SK-N-SH (cell line): ENCODE results near the gene XKR3.
"Not testable (repeated sequence)": the region's sequence is repeated elsewhere in the genome, so short reads cannot be mapped to it uniquely, and the experiment has no call there.

Experiments
- MEF2A ChIP-seq: IDR thresholded peaks from 2 replicates; pipeline ENCODE4 v1.4.0; 2012; ENCODE audit warnings: low read depth, borderline replicate concordance
- POLR2AphosphoS5 ChIP-seq: IDR thresholded peaks from 2 replicates; pipeline ENCODE4 v1.6.1; 2012; ENCODE audit warnings: low read depth, low read length
- RXRA ChIP-seq: IDR thresholded peaks from 2 replicates; pipeline ENCODE4 v1.4.0; 2012; ENCODE audit warnings: low read depth, mild to moderate bottlenecking, borderline replicate concordance
- USF2 ChIP-seq: fragments of 150-350 bp; IDR thresholded peaks from 2 replicates; pipeline ENCODE4 v1.6.1; 2017; ENCODE audit warnings: antibody characterized with exemption, low read length, low read depth, borderline replicate concordance
- TF ChIP-seq, protein P1 (sequence below): fragments of 200-600 bp; sonication (generic); IDR thresholded peaks from 2 replicates; pipeline ENCODE4 v1.6.1; 2017; ENCODE audit warnings: antibody characterized with exemption, mild to moderate bottlenecking, moderate library complexity
- TF ChIP-seq, protein P2 (sequence below): IDR thresholded peaks from 2 replicates; pipeline ENCODE4 v1.6.1; 2012; ENCODE audit warnings: mild to moderate bottlenecking, low read depth, low read length, moderate library complexity
- TF ChIP-seq, protein P3 (sequence below): IDR thresholded peaks from 2 replicates; pipeline ENCODE4 v1.4.0; 2012; ENCODE audit warnings: low read depth, borderline replicate concordance

GRCh38 chr22:16856851-16857250 lies 31.6 kb upstream of the XKR3 start:
- TF ChIP-seq, protein P1, sequence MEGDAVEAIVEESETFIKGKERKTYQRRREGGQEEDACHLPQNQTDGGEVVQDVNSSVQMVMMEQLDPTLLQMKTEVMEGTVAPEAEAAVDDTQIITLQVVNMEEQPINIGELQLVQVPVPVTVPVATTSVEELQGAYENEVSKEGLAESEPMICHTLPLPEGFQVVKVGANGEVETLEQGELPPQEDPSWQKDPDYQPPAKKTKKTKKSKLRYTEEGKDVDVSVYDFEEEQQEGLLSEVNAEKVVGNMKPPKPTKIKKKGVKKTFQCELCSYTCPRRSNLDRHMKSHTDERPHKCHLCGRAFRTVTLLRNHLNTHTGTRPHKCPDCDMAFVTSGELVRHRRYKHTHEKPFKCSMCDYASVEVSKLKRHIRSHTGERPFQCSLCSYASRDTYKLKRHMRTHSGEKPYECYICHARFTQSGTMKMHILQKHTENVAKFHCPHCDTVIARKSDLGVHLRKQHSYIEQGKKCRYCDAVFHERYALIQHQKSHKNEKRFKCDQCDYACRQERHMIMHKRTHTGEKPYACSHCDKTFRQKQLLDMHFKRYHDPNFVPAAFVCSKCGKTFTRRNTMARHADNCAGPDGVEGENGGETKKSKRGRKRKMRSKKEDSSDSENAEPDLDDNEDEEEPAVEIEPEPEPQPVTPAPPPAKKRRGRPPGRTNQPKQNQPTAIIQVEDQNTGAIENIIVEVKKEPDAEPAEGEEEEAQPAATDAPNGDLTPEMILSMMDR = not testable (repeated sequence)
- TF ChIP-seq USF2, POLR2AphosphoS5, RXRA, MEF2A: not testable (repeated sequence)
- TF ChIP-seq, protein P2, sequence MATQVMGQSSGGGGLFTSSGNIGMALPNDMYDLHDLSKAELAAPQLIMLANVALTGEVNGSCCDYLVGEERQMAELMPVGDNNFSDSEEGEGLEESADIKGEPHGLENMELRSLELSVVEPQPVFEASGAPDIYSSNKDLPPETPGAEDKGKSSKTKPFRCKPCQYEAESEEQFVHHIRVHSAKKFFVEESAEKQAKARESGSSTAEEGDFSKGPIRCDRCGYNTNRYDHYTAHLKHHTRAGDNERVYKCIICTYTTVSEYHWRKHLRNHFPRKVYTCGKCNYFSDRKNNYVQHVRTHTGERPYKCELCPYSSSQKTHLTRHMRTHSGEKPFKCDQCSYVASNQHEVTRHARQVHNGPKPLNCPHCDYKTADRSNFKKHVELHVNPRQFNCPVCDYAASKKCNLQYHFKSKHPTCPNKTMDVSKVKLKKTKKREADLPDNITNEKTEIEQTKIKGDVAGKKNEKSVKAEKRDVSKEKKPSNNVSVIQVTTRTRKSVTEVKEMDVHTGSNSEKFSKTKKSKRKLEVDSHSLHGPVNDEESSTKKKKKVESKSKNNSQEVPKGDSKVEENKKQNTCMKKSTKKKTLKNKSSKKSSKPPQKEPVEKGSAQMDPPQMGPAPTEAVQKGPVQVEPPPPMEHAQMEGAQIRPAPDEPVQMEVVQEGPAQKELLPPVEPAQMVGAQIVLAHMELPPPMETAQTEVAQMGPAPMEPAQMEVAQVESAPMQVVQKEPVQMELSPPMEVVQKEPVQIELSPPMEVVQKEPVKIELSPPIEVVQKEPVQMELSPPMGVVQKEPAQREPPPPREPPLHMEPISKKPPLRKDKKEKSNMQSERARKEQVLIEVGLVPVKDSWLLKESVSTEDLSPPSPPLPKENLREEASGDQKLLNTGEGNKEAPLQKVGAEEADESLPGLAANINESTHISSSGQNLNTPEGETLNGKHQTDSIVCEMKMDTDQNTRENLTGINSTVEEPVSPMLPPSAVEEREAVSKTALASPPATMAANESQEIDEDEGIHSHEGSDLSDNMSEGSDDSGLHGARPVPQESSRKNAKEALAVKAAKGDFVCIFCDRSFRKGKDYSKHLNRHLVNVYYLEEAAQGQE = not testable (repeated sequence)
- TF ChIP-seq, protein P3, sequence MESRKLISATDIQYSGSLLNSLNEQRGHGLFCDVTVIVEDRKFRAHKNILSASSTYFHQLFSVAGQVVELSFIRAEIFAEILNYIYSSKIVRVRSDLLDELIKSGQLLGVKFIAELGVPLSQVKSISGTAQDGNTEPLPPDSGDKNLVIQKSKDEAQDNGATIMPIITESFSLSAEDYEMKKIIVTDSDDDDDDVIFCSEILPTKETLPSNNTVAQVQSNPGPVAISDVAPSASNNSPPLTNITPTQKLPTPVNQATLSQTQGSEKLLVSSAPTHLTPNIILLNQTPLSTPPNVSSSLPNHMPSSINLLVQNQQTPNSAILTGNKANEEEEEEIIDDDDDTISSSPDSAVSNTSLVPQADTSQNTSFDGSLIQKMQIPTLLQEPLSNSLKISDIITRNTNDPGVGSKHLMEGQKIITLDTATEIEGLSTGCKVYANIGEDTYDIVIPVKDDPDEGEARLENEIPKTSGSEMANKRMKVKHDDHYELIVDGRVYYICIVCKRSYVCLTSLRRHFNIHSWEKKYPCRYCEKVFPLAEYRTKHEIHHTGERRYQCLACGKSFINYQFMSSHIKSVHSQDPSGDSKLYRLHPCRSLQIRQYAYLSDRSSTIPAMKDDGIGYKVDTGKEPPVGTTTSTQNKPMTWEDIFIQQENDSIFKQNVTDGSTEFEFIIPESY = not testable (repeated sequence)
